Immature natural killer cell (primary cell): ENCODE measurements around the gene NEK11. TPM values are rescaled to one million over a fixed set of nuclear protein-coding genes. Genes with fewer than 3 reads are reported as not detected.
A peak's percentile ranks its signal among the peaks of the same experiment; 100 is the strongest.

Experiments used
- DNase-seq, 3 donors: peaks; one replicate each; pipeline ENCODE4 v3.0.0; 2022; ENCODE audit warnings: mixed read lengths in 1 of 3
- H3K27ac Mint-ChIP-seq, 6 donors: one replicate each; pipeline ENCODE4 v1.8.0; 2020; ENCODE audit warnings: mixed read lengths in 6 of 6, mild to moderate bottlenecking in 5 of 6, inconsistent platforms in 4 of 6, moderate library complexity in 3 of 6
- H3K27me3 Mint-ChIP-seq, 3 donors: one replicate each; pipeline ENCODE4 v1.8.0; 2020 to 2021; ENCODE audit warnings: low read depth in 3 of 3, mild to moderate bottlenecking in 3 of 3, mixed read lengths in 3 of 3, moderate library complexity in 3 of 3, inconsistent platforms in 1 of 3
- H3K36me3 Mint-ChIP-seq, 3 donors: one replicate each; pipeline ENCODE4 v1.8.0; 2020; ENCODE audit warnings: mixed read lengths in 3 of 3, inconsistent platforms in 2 of 3, mild to moderate bottlenecking in 2 of 3
- H3K4me1 Mint-ChIP-seq, 2 donors: one replicate each; pipeline ENCODE4 v1.8.0; 2020; ENCODE audit warnings: inconsistent platforms in 2 of 2, mild to moderate bottlenecking in 2 of 2, mixed read lengths in 2 of 2, moderate library complexity in 1 of 2
- H3K4me3 Mint-ChIP-seq, 5 donors: one replicate each; pipeline ENCODE4 v1.8.0; 2020; ENCODE audit warnings: mild to moderate bottlenecking in 5 of 5, mixed read lengths in 5 of 5, inconsistent platforms in 3 of 5, moderate library complexity in 3 of 5
- H3K9me3 Mint-ChIP-seq, 6 donors: one replicate each; pipeline ENCODE4 v1.8.0; 2020; ENCODE audit warnings: mild to moderate bottlenecking in 6 of 6, mixed read lengths in 6 of 6, inconsistent platforms in 4 of 6, moderate library complexity in 3 of 6
- polyA plus RNA-seq, 3 donors: library from polyadenylated mRNA; unstranded; fragments of 300-500 nt; fragmentation: Illumina TruSeq; gene quantifications; one replicate each; pipeline ENCODE4 v1.2.3, GENCODE V29; 2021

Gene NEK11
- polyA plus RNA-seq, 3 donors from 2014 or later, result 0.41 to 0.47 TPM; not detected in 1

- Mint-ChIP-seq H3K4me3 (peak overlapping the region; percentile 66 to 79 (median 72)), H3K27ac (peak overlapping the region in 5 of 6 donors; percentile 31 to 88 (median 79)), H3K9me3 (no peaks in the 10 kb centered on the region), H3K4me1 (peaks cover 36 to 52% of the 10 kb centered on the region in 2 donors), H3K27me3 (no peaks in the 10 kb centered on the region), H3K36me3 (no peaks in the 10 kb centered on the region)
- peak; percentile 34 to 54 (median 52) for DNase-seq
These were observed 148.1 kb downstream of the NEK11 start for GRCh38 chr3:131174752-131175151.

GRCh38 chr3:131178710-131179375 lies 152.2 kb downstream of the NEK11 start:
- DNase-seq, result no peak
- peaks cover 0 to 4% (median 0%) of the 10 kb centered on the region in 6 donors for H3K9me3 Mint-ChIP-seq
- H3K4me1 Mint-ChIP-seq, result peaks cover 21 to 27% of the 10 kb centered on the region in 2 donors
- no peak overlapping the region for H3K4me3 Mint-ChIP-seq
- H3K27ac Mint-ChIP-seq, result no peak overlapping the region
- H3K36me3 Mint-ChIP-seq, result peaks cover 0 to 7% (median 4%) of the 10 kb centered on the region in 3 donors
- H3K27me3 Mint-ChIP-seq, result no peaks in the 10 kb centered on the region

- H3K27me3 Mint-ChIP-seq, result peaks cover 0 to 2% (median 0%) of the 10 kb centered on the region in 3 donors
- DNase-seq, result no peak
- H3K4me1 Mint-ChIP-seq, result no peaks in the 10 kb centered on the region
- peaks cover 0 to 3% (median 0%) of the 10 kb centered on the region in 3 donors for H3K36me3 Mint-ChIP-seq
- no peak overlapping the region for H3K27ac Mint-ChIP-seq
- peaks cover 0 to 2% (median 0%) of the 10 kb centered on the region in 6 donors for H3K9me3 Mint-ChIP-seq
- no peak overlapping the region for H3K4me3 Mint-ChIP-seq
These were observed 166.0 kb downstream of the NEK11 start for GRCh38 chr3:131192701-131193100.

GRCh38 chr3:131193641-131194238 lies 167.1 kb downstream of the NEK11 start:
- peaks cover 0 to 3% (median 0%) of the 10 kb centered on the region in 3 donors for H3K36me3 Mint-ChIP-seq
- no peak overlapping the region for H3K4me3 Mint-ChIP-seq
- no peak overlapping the region for H3K27ac Mint-ChIP-seq
- no peak for DNase-seq
- peaks cover 0 to 2% (median 0%) of the 10 kb centered on the region in 6 donors for H3K9me3 Mint-ChIP-seq
- H3K27me3 Mint-ChIP-seq, result peaks cover 0 to 2% (median 0%) of the 10 kb centered on the region in 3 donors
- no peaks in the 10 kb centered on the region for H3K4me1 Mint-ChIP-seq

- no peak overlapping the region for H3K4me3 Mint-ChIP-seq
- peaks cover 0 to 5% (median under 1%) of the 10 kb centered on the region in 6 donors for H3K9me3 Mint-ChIP-seq
- H3K4me1 Mint-ChIP-seq, result no peaks in the 10 kb centered on the region
- H3K27me3 Mint-ChIP-seq, result peaks cover 0 to 3% (median 2%) of the 10 kb centered on the region in 3 donors
- H3K36me3 Mint-ChIP-seq, result peaks cover 0 to 3% (median 0%) of the 10 kb centered on the region in 3 donors
- H3K27ac Mint-ChIP-seq, result no peak overlapping the region
- DNase-seq, result no peak
These were observed 168.1 kb downstream of the NEK11 start for GRCh38 chr3:131194816-131195215.

GRCh38 chr3:131200636-131201199 lies 174.0 kb downstream of the NEK11 start:
- peaks cover 0 to 7% of the 10 kb centered on the region in 2 donors for H3K4me1 Mint-ChIP-seq
- peaks cover 4 to 19% (median 10%) of the 10 kb centered on the region in 6 donors for H3K9me3 Mint-ChIP-seq
- H3K27me3 Mint-ChIP-seq, result peaks cover 2 to 13% (median 2%) of the 10 kb centered on the region in 3 donors
- no peak overlapping the region for H3K4me3 Mint-ChIP-seq
- peaks cover 4 to 6% (median 4%) of the 10 kb centered on the region in 3 donors for H3K36me3 Mint-ChIP-seq
- no peak overlapping the region for H3K27ac Mint-ChIP-seq
- DNase-seq, result no peak

- peaks cover 0 to 2% (median 0%) of the 10 kb centered on the region in 6 donors for H3K9me3 Mint-ChIP-seq
- no peak overlapping the region for H3K4me3 Mint-ChIP-seq
- H3K27ac Mint-ChIP-seq, result no peak overlapping the region
- DNase-seq, result no peak
- H3K4me1 Mint-ChIP-seq, result peaks cover 0 to 8% of the 10 kb centered on the region in 2 donors
- peaks cover 0 to 4% (median 0%) of the 10 kb centered on the region in 3 donors for H3K36me3 Mint-ChIP-seq
- peaks cover 3 to 10% (median 5%) of the 10 kb centered on the region in 3 donors for H3K27me3 Mint-ChIP-seq
These were observed 189.7 kb downstream of the NEK11 start for GRCh38 chr3:131216330-131216729.

- H3K36me3 Mint-ChIP-seq, result no peaks in the 10 kb centered on the region
- H3K9me3 Mint-ChIP-seq, result peaks cover 0 to 2% (median 0%) of the 10 kb centered on the region in 6 donors
- DNase-seq, result no peak
- no peak overlapping the region for H3K4me3 Mint-ChIP-seq
- H3K4me1 Mint-ChIP-seq, result peaks cover 0 to 8% of the 10 kb centered on the region in 2 donors
- H3K27me3 Mint-ChIP-seq, result peaks cover 3 to 10% (median 5%) of the 10 kb centered on the region in 3 donors
- H3K27ac Mint-ChIP-seq, result no peak overlapping the region
These were observed 190.1 kb downstream of the NEK11 start for GRCh38 chr3:131216801-131217200.

GRCh38 chr3:131217296-131217741 lies 190.6 kb downstream of the NEK11 start:
- Mint-ChIP-seq H3K4me3 (no peak overlapping the region), H3K36me3 (no peaks in the 10 kb centered on the region)

GRCh38 chr3:131218196-131218595 lies 191.5 kb downstream of the NEK11 start:
- Mint-ChIP-seq H3K27ac (no peak overlapping the region), H3K36me3 (no peaks in the 10 kb centered on the region), H3K27me3 (peaks cover 3 to 6% (median 5%) of the 10 kb centered on the region in 3 donors), H3K4me3 (no peak overlapping the region), H3K4me1 (peaks cover 7 to 14% of the 10 kb centered on the region in 2 donors), H3K9me3 (peaks cover 0 to 2% (median 0%) of the 10 kb centered on the region in 6 donors)
- no peak for DNase-seq

More at GRCh38 chr3:131217296-131217741, 190.6 kb downstream of the NEK11 start:
- H3K4me1 Mint-ChIP-seq, result peaks cover 0 to 8% of the 10 kb centered on the region in 2 donors
- H3K27me3 Mint-ChIP-seq, result peaks cover 3 to 10% (median 5%) of the 10 kb centered on the region in 3 donors
- peaks cover 0 to 2% (median 0%) of the 10 kb centered on the region in 6 donors for H3K9me3 Mint-ChIP-seq
- no peak overlapping the region for H3K27ac Mint-ChIP-seq
- no peak for DNase-seq

- Mint-ChIP-seq H3K9me3 (peaks cover 0 to 2% (median 0%) of the 10 kb centered on the region in 6 donors), H3K4me3 (no peak overlapping the region), H3K4me1 (peaks cover 12 to 24% of the 10 kb centered on the region in 2 donors), H3K27ac (no peak overlapping the region), H3K27me3 (peaks cover 2 to 3% (median 3%) of the 10 kb centered on the region in 3 donors), H3K36me3 (no peaks in the 10 kb centered on the region)
- no peak for DNase-seq
These were observed 195.1 kb downstream of the NEK11 start for GRCh38 chr3:131221731-131222130.

- Mint-ChIP-seq H3K36me3 (no peaks in the 10 kb centered on the region), H3K27ac (no peak overlapping the region), H3K9me3 (peaks cover 0 to 2% (median 0%) of the 10 kb centered on the region in 6 donors), H3K27me3 (peaks cover 0 to 3% (median 2%) of the 10 kb centered on the region in 3 donors), H3K4me3 (peak overlapping the region in 1 of 5 donors; percentile 3), H3K4me1 (peaks cover 12 to 24% of the 10 kb centered on the region in 2 donors)
- no peak for DNase-seq
These were observed 195.9 kb downstream of the NEK11 start for GRCh38 chr3:131222599-131222998.

- peaks cover 0 to 3% (median 0%) of the 10 kb centered on the region in 3 donors for H3K27me3 Mint-ChIP-seq
- peaks cover 0 to 2% (median 0%) of the 10 kb centered on the region in 6 donors for H3K9me3 Mint-ChIP-seq
- peaks cover 12 to 16% of the 10 kb centered on the region in 2 donors for H3K4me1 Mint-ChIP-seq
- no peaks in the 10 kb centered on the region for H3K36me3 Mint-ChIP-seq
- H3K4me3 Mint-ChIP-seq, result peak overlapping the region; percentile 10 to 64 (median 57)
- H3K27ac Mint-ChIP-seq, result peak overlapping the region in 2 of 6 donors; percentile 2 to 23
- DNase-seq, result peak; percentile 7 to 19 (median 18)
These were observed 197.0 kb downstream of the NEK11 start for GRCh38 chr3:131223373-131224289.
